ENCODE results near the gene LEF1.

LEF1 gene

DNA sequence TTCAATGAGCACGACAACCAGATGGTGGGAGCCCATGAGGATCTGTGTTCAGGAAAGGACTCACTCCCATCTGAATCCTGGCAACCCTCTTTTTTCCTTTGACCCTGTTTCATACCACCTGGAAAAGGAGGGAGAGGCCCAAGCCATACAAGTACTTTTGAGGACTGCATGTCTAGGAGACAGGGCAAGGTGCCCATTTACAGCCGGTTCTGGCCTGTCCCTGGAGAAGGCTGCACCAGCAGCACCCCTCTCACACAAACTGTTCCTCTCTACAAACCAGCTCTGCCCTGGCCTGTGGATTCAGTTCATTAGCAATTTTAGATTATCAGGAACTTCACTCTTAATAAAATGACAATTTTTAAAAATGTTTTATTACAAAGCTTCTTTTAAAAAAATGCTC, 121.5 kb downstream of the LEF1 start:
- no peak for DNase-seq (ENCODE audit: low read depth in 2 of 2)
- H3K4me3 ChIP-seq (replicated peaks in 1 of 2; ENCODE audit: low read depth in 2 of 2, low read length in 2 of 2): no peak overlapping the region
- TF ChIP-seq, protein P1, sequence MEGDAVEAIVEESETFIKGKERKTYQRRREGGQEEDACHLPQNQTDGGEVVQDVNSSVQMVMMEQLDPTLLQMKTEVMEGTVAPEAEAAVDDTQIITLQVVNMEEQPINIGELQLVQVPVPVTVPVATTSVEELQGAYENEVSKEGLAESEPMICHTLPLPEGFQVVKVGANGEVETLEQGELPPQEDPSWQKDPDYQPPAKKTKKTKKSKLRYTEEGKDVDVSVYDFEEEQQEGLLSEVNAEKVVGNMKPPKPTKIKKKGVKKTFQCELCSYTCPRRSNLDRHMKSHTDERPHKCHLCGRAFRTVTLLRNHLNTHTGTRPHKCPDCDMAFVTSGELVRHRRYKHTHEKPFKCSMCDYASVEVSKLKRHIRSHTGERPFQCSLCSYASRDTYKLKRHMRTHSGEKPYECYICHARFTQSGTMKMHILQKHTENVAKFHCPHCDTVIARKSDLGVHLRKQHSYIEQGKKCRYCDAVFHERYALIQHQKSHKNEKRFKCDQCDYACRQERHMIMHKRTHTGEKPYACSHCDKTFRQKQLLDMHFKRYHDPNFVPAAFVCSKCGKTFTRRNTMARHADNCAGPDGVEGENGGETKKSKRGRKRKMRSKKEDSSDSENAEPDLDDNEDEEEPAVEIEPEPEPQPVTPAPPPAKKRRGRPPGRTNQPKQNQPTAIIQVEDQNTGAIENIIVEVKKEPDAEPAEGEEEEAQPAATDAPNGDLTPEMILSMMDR (IDR thresholded peaks at IDR 0.05; ENCODE audit: low read depth, low read length): no peak

DNA sequence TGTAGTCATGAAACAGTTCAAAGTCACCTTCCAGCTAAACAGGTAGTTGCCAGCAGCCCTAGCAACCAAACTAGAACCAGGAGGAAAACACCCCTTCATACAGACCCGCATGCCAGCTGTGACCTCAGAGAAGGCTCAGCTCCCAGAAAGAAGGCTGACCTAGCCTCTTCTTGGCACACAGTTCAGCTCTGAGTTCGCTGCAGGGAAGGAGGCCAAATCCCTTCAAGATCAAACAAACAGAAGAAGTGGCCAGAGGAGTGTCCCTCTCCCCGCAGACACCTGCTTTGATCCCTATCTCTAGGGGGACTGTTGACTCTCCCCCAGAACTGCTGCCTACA, 123.1 kb downstream of the LEF1 start:
- TF ChIP-seq, protein P1 (IDR thresholded peaks at IDR 0.05; ENCODE audit: low read depth, low read length): no peak
- DNase-seq (ENCODE audit: low read depth in 2 of 2): peak; percentile 31 to 37
- no peak overlapping the region for H3K4me3 ChIP-seq (replicated peaks in 1 of 2; ENCODE audit: low read depth in 2 of 2, low read length in 2 of 2)

DNA sequence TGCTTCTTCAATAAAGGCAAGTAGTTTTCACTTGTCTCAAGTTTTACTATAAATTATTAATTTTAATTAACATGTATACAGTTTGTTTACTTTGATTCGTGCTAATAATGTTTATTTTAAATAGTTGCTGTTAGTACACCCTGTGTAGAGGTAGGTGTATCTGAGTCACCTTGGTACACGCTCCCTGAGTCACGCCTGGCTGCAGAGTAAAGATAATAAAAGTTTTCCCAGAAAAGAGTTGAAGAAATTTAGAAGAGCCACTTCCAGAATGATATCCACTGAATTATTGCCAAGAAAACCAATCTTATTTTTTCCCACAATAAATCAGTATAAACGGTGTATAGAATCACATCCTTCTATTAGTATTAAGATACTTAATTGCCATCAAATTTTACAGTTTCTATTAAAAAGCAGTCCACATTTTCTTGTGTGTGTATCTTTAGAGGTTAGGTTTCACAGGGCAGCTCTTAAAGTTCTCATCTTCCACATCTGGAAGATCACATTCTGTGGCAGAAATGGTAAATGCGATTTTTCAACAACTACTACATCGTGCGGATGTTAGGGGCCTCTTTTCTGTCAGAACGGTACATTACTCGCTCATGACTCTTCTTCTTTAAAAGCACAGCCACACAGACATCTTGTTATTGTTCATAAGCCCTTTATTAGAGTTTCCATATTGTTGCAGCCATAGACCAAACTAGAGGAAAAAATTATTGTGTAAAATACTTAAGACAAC, 123.6 kb downstream of the LEF1 start:
- H3K4me3 ChIP-seq (replicated peaks in 1 of 2; ENCODE audit: low read depth in 2 of 2, low read length in 2 of 2): no peak overlapping the region
- DNase-seq (ENCODE audit: low read depth in 2 of 2): peak in 1 of 2 donors; percentile 44
- TF ChIP-seq, protein P1 (IDR thresholded peaks at IDR 0.05; ENCODE audit: low read depth, low read length): no peak

DNA sequence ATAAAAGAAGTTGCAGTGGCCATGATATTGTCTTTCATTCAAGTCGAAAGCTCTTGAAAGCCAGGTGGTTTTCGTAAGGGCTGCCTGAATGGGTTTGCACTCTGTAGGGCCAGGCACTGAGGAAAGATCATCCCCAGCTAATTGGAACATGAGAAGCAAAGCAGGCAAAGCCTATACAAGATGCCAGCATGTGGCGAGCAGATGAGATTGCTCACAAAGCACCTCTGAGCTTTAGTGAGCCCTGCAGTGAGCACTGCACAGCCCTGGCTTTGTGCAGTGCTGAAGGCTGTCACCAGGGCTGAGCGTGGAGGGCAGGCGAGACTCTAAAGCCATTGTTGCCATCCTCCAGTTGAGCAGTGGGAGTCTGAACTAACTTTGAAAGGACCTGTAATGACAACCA, 125.2 kb downstream of the LEF1 start:
- no peak overlapping the region for H3K4me3 ChIP-seq (replicated peaks in 1 of 2; ENCODE audit: low read depth in 2 of 2, low read length in 2 of 2)
- DNase-seq (ENCODE audit: low read depth in 2 of 2): no peak
- TF ChIP-seq, protein P1 (IDR thresholded peaks at IDR 0.05; ENCODE audit: low read depth, low read length): no peak

DNA sequence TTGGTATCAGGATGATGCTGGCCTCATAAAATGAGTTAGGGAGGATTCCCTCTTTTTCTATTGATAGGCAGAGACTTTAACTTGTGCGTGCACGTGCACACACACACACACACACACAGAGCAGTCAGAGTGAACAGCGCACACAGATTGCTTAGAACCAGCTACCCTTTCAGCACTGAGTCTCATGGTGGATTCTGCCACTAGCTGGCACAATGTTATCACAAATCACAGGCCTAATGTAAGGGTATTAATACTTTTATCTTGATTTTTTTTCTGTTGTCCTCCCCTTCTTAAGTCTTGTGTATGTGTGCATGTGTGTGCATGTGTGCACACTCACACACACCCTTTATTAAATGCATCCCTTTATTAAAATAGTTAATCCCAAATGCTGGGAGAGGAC, 125.8 kb downstream of the LEF1 start:
- no peak for DNase-seq (ENCODE audit: low read depth in 2 of 2)
- TF ChIP-seq, protein P1 (IDR thresholded peaks at IDR 0.05; ENCODE audit: low read depth, low read length): no peak
- H3K4me3 ChIP-seq (replicated peaks in 1 of 2; ENCODE audit: low read depth in 2 of 2, low read length in 2 of 2): no peak overlapping the region

DNA sequence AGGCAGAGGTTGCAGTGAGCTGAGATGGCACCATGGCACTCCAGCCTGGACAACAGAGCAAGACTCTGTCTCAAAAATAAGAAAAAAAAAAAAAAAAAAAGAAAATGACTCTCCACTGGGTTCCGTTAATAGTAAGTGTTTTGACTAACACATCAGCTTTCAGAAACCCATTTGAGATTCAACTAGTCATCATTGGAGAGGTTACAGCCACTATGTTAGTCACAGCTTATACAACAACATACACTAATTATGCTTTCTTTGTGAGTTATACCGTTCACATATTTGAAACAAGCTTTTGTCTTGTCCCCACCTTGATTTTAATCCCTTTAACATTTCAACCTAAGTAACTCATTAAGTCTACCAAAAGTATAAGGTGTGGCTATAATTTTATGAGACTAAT, 130.8 kb downstream of the LEF1 start:
- peak in 1 of 2 donors; percentile 7 for DNase-seq (ENCODE audit: low read depth in 2 of 2)
- TF ChIP-seq, protein P1 (IDR thresholded peaks at IDR 0.05; ENCODE audit: low read depth, low read length): no peak
- H3K4me3 ChIP-seq (replicated peaks in 1 of 2; ENCODE audit: low read depth in 2 of 2, low read length in 2 of 2): no peak overlapping the region

DNA sequence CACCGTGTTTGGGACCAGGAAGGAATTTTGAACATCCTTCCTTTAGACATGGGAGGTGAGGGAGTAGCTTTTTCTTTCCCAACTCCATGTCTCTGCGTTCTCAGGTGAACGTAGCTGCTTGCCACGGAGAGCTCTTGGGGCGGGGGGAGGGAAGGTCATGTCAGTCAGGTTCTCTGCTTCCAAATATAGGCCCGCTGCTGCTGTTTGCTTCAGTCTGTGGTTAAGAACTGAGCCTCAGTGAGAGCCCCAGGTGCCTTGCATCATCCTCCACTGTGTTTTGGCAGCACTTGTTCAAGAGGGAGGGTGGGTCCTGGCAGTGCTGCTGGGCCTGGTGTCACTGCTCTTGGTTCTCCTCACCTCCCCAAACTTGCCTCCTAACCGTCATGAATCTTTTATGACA, 132.5 kb downstream of the LEF1 start:
- TF ChIP-seq, protein P1 (IDR thresholded peaks at IDR 0.05; ENCODE audit: low read depth, low read length): no peak
- H3K4me3 ChIP-seq (replicated peaks in 1 of 2; ENCODE audit: low read depth in 2 of 2, low read length in 2 of 2): no peak overlapping the region
- DNase-seq (ENCODE audit: low read depth in 2 of 2): no peak

Data from cardiac fibroblast (primary cell).